GM12801 (cell line): ENCODE data around the gene SLC9A5.

ENCODE experiments used
- TF ChIP-seq, protein P1 (sequence below): IDR thresholded peaks from one replicate; pipeline ENCODE4 v1.5.1; 2011; ENCODE audit warnings: control low read depth; ENCODE audit not compliant: insufficient read length; ENCODE audit errors: extremely low read depth

The SLC9A5 gene

GRCh38 chr16:67245186-67245585 lies 3.6 kb upstream of the SLC9A5 start:
- TF ChIP-seq, protein P1, sequence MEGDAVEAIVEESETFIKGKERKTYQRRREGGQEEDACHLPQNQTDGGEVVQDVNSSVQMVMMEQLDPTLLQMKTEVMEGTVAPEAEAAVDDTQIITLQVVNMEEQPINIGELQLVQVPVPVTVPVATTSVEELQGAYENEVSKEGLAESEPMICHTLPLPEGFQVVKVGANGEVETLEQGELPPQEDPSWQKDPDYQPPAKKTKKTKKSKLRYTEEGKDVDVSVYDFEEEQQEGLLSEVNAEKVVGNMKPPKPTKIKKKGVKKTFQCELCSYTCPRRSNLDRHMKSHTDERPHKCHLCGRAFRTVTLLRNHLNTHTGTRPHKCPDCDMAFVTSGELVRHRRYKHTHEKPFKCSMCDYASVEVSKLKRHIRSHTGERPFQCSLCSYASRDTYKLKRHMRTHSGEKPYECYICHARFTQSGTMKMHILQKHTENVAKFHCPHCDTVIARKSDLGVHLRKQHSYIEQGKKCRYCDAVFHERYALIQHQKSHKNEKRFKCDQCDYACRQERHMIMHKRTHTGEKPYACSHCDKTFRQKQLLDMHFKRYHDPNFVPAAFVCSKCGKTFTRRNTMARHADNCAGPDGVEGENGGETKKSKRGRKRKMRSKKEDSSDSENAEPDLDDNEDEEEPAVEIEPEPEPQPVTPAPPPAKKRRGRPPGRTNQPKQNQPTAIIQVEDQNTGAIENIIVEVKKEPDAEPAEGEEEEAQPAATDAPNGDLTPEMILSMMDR, result no peak

- TF ChIP-seq, protein P1, result no peak
Measured at GRCh38 chr16:67245674-67246080, 3.1 kb upstream of the SLC9A5 start.

- TF ChIP-seq, protein P1, result no peak
Measured at GRCh38 chr16:67246081-67246755, 2.6 kb upstream of the SLC9A5 start.

DNA sequence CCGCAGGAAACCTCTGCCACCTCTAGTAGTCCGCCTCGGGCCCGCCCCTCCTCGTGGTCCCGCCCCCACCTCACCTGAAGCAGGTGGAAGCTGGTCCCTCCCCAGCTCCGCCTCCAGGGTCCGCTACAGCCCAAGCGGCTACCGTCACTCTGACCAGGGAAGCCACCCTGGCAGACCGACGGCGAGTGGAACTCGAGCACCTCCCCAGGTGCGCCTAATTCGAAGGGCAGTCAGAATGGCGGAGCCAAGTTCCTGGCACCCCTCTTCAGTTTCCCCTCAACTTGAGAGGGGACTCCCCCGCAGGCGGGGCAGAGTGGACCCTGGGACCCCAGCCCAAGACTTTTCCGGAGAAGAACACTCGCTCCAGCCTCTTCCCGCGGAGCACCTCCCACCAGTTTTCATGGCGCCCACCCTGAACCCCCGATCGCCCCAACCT lies 2.0 kb upstream of the SLC9A5 start:
- TF ChIP-seq, protein P1, result no peak

GRCh38 chr16:67247192-67248072 lies 1.3 kb upstream of the SLC9A5 start, which contains the start of gene FHOD1:
FHOD1 (minus strand) TSS chr16:67247481; CDS start chr16:67247410, 71 bp downstream.
- TF ChIP-seq, protein P1, result no peak

DNA sequence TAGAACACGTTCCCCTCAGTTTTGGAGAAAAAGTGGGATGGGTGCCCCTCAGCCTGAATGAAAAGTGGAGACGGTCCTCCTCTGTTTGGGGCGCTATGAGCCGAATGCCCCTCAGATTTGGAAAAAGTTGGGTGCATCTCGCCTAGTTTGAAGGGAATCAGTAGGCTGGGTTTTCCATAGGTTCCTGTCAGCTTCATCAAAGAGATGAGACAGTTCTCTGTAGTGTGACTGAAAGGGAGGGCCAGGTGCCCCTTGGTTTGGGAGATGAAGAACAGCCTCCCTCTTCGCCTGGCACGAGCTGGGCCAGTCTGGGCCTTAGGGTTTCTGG lies 742 bp upstream of the SLC9A5 start:
- TF ChIP-seq, protein P1, result no peak

DNA sequence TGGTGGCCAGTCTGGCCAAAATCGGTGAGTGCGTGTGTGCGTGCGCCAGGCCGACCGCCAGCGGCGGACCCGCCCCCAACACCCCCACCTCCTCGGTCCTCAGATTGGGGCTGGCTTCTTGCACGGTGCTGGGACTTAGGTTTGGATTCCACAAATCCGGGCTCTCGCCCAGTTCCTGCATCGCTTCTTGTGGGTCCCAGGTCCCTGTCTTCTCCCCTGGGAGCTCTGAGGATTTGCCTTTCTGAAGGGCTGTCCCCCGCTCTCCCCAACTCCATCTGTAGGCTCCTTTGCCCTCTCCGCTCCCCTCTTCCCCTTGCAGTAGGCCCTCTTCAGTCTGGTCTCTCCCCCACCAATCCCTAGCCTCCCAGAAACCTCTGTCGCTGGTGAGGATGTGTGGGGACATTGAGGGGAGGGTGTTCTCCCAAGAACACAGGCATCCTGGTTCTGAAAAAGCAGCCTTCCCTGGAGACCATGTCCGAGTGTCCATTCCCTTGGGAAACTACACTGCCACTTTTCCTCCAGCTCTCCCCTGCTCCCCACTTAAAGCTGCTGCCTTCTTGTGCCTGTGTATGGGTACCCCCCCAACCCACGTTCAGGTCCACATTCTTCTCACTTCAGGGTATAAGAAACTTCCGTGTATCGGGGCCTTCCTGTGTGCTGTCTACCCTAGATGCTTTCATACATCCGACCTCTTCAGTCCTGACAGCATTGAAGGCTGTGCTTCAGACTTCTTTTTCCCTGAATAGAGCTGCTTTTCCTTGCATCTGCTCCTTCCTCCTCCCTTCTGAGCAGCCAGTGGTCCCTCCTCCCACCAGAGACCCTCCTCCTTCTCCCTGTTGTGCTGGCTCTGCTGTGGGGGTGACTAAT lies 632 bp downstream of the SLC9A5 start:
- TF ChIP-seq, protein P1, result no peak
